Large intestine (tissue), 3 donors: ENCODE results near the gene CBR3. TPM values are rescaled to one million over a fixed set of nuclear protein-coding genes. Genes with fewer than 3 reads are reported as not detected.
A peak's percentile ranks its signal among the peaks of the same experiment; 100 is the strongest.

ENCODE experiments used
- DNase-seq, 2 donors: peaks; one replicate each; pipeline versions ENCODE4 v3.0.0 to v3.0.0-alpha.2; 2013
- H3K27ac ChIP-seq: one replicate; pipeline ENCODE4 v1.5.1; 2013; ENCODE audit warnings: low read length
- H3K27me3 ChIP-seq: 2 replicates; pipeline ENCODE4 v1.6.1; 2013; ENCODE audit warnings: low read length; ENCODE audit not compliant: control insufficient read depth, insufficient read depth
- H3K36me3 ChIP-seq: 2 replicates; pipeline ENCODE4 v1.6.1; 2013; ENCODE audit warnings: low read length; ENCODE audit not compliant: control insufficient read depth, insufficient read depth
- H3K4me1 ChIP-seq: one replicate; pipeline ENCODE4 v1.6.1; 2013; ENCODE audit warnings: low read length; ENCODE audit not compliant: control insufficient read depth, insufficient read depth
- H3K4me3 ChIP-seq: one replicate; pipeline ENCODE4 v1.5.1; 2013; ENCODE audit warnings: low read length
- H3K9me3 ChIP-seq: one replicate; pipeline ENCODE4 v1.6.1; 2013; ENCODE audit warnings: mild to moderate bottlenecking, low read depth, low read length, moderate library complexity; ENCODE audit not compliant: control insufficient read depth
- WGBS: methylation state at CpG from one replicate; pipeline ENCODE4 v1.1.5; 2013; ENCODE audit warnings: low lambda C conversion rate; ENCODE audit not compliant: insufficient coverage; 5-methylcytosine and 5-hydroxymethylcytosine counted together
- polyA plus RNA-seq: library from polyadenylated mRNA; unstranded; fragments of 120-200 nt; gene quantifications from one replicate; pipeline ENCODE4 v1.2.1, GENCODE V29; 2013

Gene CBR3
- polyA plus RNA-seq, 1 donor, result 2.4 TPM

GRCh38 chr21:36149788-36150711 is 15.2 kb downstream of the CBR3 start:
- H3K27ac ChIP-seq, result peak overlapping the region; percentile 5
- no peaks in the 10 kb centered on the region for H3K4me1 ChIP-seq
- no peaks in the 10 kb centered on the region for H3K9me3 ChIP-seq
- no peak overlapping the region for H3K4me3 ChIP-seq
- no peaks in the 10 kb centered on the region for H3K36me3 ChIP-seq
- no peak for DNase-seq
- no CpG with 5 or more reads among the region's 7 CpGs for WGBS
- no peaks in the 10 kb centered on the region for H3K27me3 ChIP-seq

- no CpG with 5 or more reads among the region's 53 CpGs for WGBS
- H3K4me3 ChIP-seq, result peak overlapping the region; percentile 83
- no peaks in the 10 kb centered on the region for H3K9me3 ChIP-seq
- H3K27me3 ChIP-seq, result no peaks in the 10 kb centered on the region
- peaks cover 4% of the 10 kb centered on the region for H3K4me1 ChIP-seq
- peak; percentile 61 to 84 for DNase-seq
- peak overlapping the region; percentile 91 for H3K27ac ChIP-seq
- H3K36me3 ChIP-seq, result no peaks in the 10 kb centered on the region
Observed at GRCh38 chr21:36155603-36156338, 20.9 kb downstream of the CBR3 start.

- no peaks in the 10 kb centered on the region for H3K36me3 ChIP-seq
Observed at GRCh38 chr21:36156339-36156814, 21.5 kb downstream of the CBR3 start.

GRCh38 chr21:36156815-36157670 is 22.2 kb downstream of the CBR3 start, which contains the start of gene DOP1B:
DOP1B (plus strand) TSS chr21:36156824; CDS start chr21:36164734, 7,910 bp downstream.
- WGBS, result 10% methylated on average over 2 of the region's 83 CpGs
- H3K36me3 ChIP-seq, result peaks cover 2% of the 10 kb centered on the region
- H3K27ac ChIP-seq, result peak within 1 kb of the TSS; percentile 91
- peaks cover 4% of the 10 kb centered on the region for H3K4me1 ChIP-seq
- peak within 1 kb of the TSS; percentile 83 for H3K4me3 ChIP-seq
- H3K9me3 ChIP-seq, result no peaks in the 10 kb centered on the region
- peak in 1 of 2 donors; percentile 35 for DNase-seq
- H3K27me3 ChIP-seq, result no peaks in the 10 kb centered on the region

More at GRCh38 chr21:36156339-36156814, 21.5 kb downstream of the CBR3 start:
- H3K9me3 ChIP-seq, result no peaks in the 10 kb centered on the region
- DNase-seq, result peak; percentile 98 to 99
- peak overlapping the region; percentile 83 for H3K4me3 ChIP-seq
- H3K4me1 ChIP-seq, result peaks cover 4% of the 10 kb centered on the region
- no CpG with 5 or more reads among the region's 43 CpGs for WGBS
- H3K27ac ChIP-seq, result peak overlapping the region; percentile 91
- no peaks in the 10 kb centered on the region for H3K27me3 ChIP-seq

GRCh38 chr21:36159356-36159921 is 24.6 kb downstream of the CBR3 start:
- WGBS, result no CpG with 5 or more reads among the region's 13 CpGs
- no peak overlapping the region for H3K27ac ChIP-seq
- H3K4me3 ChIP-seq, result no peak overlapping the region
- H3K9me3 ChIP-seq, result no peaks in the 10 kb centered on the region
- H3K4me1 ChIP-seq, result peaks cover 4% of the 10 kb centered on the region
- peaks cover 2% of the 10 kb centered on the region for H3K36me3 ChIP-seq
- DNase-seq, result peak in 1 of 2 donors; percentile 60
- H3K27me3 ChIP-seq, result no peaks in the 10 kb centered on the region

GRCh38 chr21:36160850-36161178 is 25.9 kb downstream of the CBR3 start:
- Histone ChIP-seq H3K4me3 (no peak overlapping the region), H3K27me3 (no peaks in the 10 kb centered on the region), H3K9me3 (no peaks in the 10 kb centered on the region), H3K4me1 (no peaks in the 10 kb centered on the region), H3K27ac (no peak overlapping the region), H3K36me3 (peaks cover 2% of the 10 kb centered on the region)
- DNase-seq, result no peak
- WGBS, result no CpG with 5 or more reads among the region's 2 CpGs

- WGBS, result no CpG with 5 or more reads among the region's 5 CpGs
- DNase-seq, result no peak
- no peak overlapping the region for H3K27ac ChIP-seq
Observed at GRCh38 chr21:36162631-36163030, 27.8 kb downstream of the CBR3 start.

GRCh38 chr21:36163750-36164741 is 29.2 kb downstream of the CBR3 start:
- no peaks in the 10 kb centered on the region for H3K4me1 ChIP-seq
- H3K36me3 ChIP-seq, result peaks cover 9% of the 10 kb centered on the region
- H3K4me3 ChIP-seq, result no peak overlapping the region
- no peaks in the 10 kb centered on the region for H3K27me3 ChIP-seq
- DNase-seq, result no peak
- peak overlapping the region; percentile 38 for H3K27ac ChIP-seq
- no peaks in the 10 kb centered on the region for H3K9me3 ChIP-seq
- WGBS, result no CpG with 5 or more reads among the region's 10 CpGs

More at GRCh38 chr21:36162631-36163030, 27.8 kb downstream of the CBR3 start:
- Histone ChIP-seq H3K36me3 (peaks cover 4% of the 10 kb centered on the region), H3K27me3 (no peaks in the 10 kb centered on the region), H3K4me1 (no peaks in the 10 kb centered on the region), H3K4me3 (no peak overlapping the region), H3K9me3 (no peaks in the 10 kb centered on the region)

GRCh38 chr21:36165356-36165755 is 30.5 kb downstream of the CBR3 start:
- Histone ChIP-seq H3K9me3 (no peaks in the 10 kb centered on the region), H3K36me3 (peaks cover 17% of the 10 kb centered on the region), H3K27ac (no peak overlapping the region), H3K27me3 (no peaks in the 10 kb centered on the region), H3K4me3 (no peak overlapping the region), H3K4me1 (no peaks in the 10 kb centered on the region)
- no CpG with 5 or more reads among the region's 11 CpGs for WGBS
- no peak for DNase-seq
